SKM-1 treated with dmso at 0.1 percent for 144 hours (cell line): ENCODE measurements around the gene TNFRSF4.

Experiments used
- DNase-seq: peaks from one replicate; lab custom pipeline; 2025; ENCODE audit not compliant: unreplicated experiment; lab: John Stamatoyannopoulos, UW

The TNFRSF4 gene

DNA sequence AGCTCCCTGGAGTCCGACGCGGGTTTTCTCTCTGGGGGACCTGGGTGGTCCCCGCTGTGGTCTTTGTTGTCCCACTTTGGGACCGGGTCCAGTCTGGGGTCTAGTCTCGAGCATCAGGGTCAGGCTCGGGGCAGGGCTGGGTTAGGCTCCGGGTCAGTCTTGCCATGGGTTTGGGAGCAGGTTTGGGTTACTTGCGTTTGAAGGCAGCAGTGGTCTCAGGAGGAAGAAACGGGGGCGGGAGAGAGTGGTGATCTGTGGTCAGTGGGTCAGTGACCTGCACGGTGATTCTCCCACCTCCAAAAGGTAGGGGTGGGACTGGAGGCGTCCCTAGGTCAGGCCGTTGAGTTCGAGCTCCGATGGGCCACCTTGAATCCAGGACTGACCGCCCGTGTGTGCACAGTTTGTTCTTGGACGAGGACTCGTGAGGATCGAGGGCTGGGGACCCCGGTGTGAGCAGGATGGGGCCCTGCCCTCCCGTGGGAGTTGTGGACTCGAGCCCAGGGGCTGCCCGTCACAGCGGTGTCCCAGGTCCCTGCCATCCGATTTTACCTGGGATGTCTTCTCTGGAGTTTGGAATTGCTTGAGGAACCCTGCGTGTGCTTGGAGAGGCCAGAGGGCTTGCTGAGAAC, 20.3 kb upstream of the TNFRSF4 start:
- no peak for DNase-seq

DNA sequence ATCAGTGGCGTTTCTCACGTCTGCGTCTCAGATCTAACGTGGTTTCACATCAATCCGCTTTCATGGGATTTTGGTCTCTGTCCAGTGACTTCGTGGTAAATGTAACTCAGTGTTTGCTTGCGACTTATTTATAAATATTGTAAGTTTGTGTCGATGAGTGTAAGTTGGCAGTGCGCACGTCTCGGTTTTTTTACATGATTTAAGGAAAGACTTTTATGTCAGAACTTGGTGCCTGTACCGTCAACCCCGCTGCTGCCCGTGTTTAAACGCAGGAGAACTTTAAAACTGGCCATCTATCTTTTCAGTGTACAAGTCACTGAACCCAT, 19.6 kb upstream of the TNFRSF4 start:
- no peak for DNase-seq

DNA sequence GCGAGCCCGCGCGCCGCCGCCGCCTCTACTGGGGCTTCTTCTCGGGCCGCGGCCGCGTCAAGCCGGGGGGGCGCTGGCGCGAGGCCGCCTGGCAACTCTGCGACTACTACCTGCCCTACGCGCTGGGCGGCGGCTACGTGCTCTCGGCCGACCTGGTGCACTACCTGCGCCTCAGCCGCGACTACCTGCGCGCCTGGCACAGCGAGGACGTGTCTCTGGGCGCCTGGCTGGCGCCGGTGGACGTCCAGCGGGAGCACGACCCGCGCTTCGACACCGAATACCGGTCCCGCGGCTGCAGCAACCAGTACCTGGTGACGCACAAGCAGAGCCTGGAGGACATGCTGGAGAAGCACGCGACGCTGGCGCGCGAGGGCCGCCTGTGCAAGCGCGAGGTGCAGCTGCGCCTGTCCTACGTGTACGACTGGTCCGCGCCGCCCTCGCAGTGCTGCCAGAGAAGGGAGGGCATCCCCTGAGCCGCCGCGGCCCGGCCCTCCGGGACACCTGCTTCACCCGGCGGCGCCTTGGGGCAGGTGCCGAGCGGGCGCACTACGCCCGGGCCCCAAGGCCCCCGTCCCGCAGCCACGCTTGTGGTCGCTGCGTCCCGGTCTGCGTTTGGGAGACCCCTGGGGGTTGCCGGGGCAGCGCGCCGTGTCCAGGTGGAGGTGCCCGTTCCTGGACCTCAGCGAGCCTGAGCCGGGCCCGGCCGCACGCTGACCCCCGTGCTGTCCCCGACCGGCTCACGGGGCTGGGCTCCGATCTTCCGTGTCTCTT, 19.0 kb upstream of the TNFRSF4 start:
- DNase-seq: no peak

DNA sequence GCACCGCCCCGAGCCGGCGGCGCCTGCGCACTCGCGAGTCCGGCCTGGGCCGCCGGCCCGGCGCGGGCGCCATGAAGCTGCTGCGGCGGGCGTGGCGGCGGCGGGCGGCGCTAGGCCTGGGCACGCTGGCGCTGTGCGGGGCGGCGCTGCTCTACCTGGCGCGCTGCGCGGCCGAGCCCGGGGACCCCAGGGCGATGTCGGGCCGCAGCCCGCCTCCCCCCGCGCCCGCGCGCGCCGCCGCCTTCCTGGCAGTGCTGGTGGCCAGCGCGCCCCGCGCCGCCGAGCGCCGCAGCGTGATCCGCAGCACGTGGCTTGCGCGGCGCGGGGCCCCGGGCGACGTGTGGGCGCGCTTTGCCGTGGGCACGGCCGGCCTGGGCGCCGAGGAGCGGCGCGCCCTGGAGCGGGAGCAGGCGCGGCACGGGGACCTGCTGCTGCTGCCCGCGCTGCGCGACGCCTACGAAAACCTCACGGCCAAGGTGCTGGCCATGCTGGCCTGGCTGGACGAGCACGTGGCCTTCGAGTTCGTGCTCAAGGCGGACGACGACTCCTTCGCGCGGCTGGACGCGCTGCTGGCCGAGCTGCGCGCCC, 18.3 kb upstream of the TNFRSF4 start, which contains the start of gene B3GALT6:
Gene B3GALT6 (plus strand): TSS at position 30 of the 588 bp plus-strand sequence. CDS start 42 bp downstream, at position 72.
- DNase-seq: no peak

DNA sequence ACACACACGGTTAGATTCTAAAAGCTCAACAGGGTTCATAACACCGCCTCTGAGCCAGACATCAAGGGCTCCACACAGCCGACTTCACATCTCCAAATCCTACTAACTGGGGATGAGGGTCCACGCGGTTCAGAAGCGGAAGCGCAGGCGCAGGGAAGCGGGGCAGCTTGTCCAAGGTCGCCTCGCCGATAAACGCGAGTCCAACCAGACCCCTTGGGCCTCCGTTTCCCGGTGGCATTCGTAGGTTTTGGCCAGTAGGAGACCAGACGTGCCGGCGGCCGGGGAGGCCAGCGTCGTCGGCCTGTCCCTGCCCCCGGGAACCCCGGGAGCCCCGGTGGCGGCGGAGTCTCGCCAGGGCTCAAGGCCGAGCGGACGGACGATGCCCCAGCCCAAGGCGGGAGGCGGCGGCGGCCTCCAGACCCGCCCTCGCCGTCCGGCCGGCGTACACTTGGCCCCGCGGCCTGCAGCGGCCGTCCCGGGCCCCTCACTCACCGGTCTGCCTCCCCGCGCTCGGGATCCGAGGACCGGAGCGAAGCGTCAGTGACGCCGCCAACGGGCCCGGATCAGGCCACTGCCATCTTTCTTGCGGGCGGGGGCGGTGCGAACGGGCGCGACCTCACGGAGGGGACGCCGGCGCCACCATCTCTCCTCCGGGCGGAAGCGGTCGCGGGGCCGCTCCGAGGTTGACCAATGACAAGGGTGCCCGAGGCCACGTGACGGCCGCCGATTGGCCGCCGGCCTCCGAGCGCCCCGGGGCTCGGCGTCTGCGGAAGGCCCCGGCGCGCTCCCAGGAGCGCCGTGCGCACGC, 17.7 kb upstream of the TNFRSF4 start, which contains the start of gene SDF4:
Gene SDF4 (minus strand): TSS at position 602 of the 808 bp plus-strand sequence. CDS start 3,229 bp downstream, outside the sequence.
- DNase-seq: peak; percentile 91

DNA sequence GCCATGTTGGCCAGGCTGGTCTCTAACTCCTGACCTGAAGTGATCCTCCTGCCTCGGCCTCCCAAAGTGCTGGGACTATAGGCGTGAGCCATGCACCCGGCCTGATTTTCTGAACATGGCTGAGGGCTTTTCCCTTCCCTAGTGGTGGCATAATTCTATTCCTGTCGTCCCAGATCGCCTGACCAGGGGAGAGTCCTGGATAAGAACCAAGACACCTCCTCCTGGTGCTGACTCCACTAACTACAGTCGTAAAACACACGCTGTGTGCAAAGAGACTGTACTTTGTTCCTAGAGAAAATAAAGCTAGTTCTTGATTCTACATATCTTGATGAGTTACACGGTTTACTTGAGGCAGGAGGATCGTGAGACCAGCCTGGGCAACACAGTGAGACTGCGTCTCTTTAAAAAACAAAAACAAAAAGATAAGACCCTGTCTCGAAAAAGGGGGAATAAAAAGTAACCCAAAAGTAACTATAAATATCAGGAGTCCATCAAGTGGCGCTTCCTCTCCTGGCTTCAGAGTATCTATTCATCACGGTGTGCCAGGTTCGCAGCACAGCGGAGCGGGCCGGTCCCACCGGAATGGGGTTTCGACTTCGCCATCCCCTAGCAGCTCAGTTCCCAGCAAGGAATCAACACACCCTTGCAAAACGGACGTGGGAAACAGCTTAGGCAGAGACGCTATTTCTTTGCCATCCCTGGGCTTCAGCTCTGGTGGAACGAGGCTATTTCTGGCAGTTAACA, 16.9 kb upstream of the TNFRSF4 start:
- no peak for DNase-seq

DNA sequence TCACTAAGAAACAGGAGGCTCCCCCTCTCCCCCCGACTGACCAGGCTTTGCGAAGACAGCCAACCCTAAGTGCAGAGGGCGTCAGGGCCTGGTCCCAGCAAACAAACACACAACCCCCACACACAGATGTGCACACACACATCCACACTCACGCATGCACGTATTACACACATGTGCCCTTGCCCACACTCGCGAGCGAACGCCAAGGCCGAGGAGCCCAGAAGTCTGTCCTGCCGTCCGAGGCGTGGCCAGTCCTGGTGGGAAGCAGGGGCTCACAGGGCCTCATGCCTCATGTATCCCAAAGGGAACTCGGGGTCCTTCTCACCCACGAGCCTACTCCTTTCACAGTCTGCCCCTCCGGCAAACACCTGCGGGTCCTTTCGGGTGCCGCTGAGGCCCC, 15.8 kb upstream of the TNFRSF4 start:
- no peak for DNase-seq

DNA sequence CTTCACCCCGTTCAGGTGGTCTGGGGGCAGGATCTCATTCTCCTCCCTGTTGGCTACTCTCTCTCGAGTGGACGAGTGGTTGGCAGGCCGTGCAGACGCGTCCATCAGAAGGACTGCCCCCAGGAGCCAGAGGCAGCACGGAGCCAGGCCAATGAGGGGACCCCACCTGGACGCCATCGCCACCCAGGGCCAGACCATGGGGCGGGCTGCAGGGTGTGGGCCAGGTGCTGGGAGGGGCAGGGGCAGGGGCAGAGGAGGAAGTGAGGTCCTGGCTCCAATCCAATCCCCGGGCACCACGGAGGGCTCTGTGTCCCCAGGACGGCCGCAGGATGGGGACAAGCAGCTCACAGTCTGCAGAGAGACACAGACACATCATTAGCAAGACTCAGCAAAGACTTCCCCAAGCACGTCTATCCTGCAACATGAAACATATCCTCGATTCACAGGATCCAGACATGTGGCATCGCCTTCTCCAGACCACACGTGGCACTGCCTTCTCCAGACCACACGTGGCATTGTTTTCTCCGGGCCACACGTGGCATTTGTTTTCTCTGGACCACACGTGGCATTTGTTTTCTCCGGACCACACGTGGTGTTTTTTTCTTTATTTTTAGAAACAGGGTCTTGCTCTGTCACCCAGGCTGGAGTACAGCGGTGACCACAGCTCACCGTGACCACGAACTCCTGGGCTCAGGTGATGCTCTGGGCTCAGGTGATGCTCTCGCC, 14.8 kb upstream of the TNFRSF4 start:
- no peak for DNase-seq

DNA sequence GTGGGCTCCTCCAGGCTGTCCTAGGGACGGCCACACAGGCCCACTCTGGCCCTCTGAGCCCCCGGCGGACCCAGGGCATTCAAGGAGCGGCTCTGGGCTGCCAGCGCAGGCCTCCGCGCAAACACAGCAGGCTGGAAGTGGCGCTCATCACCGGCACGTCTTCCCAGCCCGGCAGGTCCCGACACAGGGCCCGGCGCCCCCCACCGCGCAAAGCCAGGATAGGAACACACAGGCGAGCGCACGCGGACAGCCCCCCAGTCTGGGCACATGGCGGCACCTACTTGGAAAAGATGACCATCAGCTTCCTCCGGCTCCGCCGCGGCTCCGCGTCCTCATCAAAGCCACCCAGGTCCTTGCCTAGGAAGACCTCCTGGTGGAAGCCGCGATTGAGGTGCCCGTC, 14.2 kb upstream of the TNFRSF4 start:
- no peak for DNase-seq

DNA sequence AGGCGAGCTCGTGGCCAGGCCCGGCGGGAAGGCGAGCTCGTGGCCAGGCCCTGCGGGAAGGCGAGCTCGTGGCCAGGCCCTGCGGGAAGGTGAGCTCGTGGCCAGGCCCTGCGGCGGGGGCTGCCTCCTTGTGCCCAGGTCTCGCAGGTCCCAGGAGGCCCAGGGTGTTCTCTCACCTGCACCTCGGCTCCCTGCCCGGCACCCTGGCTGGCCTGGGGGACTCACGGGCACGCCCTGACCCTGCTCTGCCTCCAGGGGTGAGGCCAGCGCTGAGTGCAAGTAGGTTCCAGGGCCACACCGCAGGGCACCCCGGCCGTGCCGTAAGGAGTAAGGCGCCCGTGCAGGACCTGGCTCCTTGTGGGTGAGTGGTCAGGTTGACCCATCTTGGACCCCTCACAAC, 13.4 kb upstream of the TNFRSF4 start:
- no peak for DNase-seq

DNA sequence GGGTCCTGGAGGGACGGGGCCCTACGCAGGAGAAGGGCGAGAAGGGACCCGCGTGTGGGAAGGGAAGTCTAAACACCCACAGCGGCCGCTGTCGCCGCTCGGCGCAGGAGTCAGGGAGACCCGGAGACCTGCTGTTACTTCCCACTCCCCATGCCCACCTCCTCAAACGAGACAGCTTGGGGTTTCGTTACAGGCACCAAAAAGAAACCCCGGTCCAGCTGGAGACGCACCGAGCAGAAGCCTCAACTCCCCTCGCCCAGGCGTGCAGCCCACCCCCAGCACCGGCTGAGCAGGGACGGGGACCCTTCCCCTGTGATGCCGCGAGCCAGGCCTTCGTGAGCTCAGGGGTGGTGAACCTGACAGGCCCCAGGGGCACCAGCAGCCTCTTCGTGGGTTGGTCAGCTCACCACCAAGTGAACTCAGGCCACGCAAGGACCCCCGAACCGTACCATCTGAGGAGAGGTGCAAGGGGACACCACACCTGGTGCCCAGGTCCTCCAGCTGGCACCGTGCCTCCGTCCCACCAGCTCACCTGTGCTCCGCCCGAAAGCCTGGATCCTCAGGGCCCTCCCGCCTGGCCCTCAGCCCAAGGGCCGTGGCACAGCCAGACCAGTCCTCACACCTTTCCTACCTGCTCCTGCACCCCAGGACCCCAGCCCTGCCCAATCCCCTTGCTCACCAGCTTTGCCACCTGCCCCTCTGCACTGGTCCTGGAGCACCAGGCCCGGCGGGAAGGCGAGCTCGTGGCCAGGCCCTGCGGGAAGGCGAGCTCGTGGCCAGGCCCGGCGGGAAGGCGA, 12.8 kb upstream of the TNFRSF4 start:
- no peak for DNase-seq

DNA sequence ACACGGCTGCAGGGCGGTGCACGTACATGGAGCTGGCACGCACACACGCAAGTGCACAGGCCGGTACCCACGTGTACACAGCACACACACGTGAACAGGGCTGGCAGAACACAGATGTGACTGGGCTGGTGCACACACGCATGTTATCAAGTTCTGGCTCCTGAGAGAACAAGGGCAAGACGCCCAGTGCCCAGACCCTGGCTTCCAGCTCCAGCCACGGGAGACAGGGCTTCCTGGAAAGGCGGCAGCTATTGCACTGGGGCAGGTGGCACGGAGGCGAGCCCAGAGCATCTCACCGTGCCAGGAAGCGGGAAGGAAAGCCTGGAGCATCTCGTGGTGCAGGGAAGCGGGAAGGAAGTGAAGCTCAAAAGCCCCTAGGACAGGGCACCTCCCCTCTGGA, 12.0 kb upstream of the TNFRSF4 start:
- no peak for DNase-seq

DNA sequence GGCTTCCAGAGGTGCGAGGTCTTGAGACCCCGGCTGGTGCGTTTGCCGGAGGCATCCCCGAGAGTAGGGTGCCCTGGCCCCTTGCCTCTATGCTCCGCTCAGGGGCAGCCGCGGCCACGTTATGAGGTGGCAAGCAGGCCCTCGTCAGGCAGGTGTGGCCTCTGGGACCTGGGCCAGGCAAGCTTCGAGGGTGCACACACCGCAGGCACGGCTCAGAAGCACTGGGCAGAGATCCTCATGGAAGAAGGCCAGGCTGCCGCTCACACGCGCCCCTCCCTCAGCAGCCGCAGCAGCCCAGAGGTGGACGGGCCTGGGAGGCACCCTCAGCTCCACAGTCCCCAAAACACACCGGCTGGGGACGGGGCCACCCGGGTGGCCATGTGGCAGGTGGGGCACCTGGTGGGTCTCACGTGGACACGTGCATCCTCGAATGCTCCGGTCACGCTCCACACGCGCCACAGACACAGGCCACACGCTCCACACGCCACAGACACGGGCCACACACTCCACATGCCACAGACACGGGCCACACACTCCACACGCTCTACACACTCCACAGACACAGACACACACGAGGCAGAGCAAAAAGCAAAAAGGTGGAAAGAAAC, 11.4 kb upstream of the TNFRSF4 start:
- DNase-seq: no peak

DNA sequence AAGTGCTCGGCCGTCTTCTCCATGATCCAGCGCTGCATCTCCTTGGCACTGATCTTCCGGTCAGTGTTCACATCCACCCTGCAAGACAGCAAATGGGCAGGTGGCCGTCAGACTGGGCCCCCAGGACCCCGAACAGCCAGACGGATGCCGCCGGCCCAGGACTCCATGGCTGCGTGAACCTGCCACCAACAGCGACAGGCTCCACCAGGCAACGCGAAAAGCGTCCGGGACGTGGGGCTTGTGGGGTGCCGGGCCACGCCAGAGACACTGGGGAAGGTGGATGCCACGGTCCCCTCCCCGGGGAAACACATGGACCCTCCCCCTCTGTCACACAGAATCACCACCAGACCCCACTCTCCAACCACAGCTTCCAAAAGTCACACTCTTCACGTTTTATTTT, 9.9 kb upstream of the TNFRSF4 start:
- DNase-seq: no peak

DNA sequence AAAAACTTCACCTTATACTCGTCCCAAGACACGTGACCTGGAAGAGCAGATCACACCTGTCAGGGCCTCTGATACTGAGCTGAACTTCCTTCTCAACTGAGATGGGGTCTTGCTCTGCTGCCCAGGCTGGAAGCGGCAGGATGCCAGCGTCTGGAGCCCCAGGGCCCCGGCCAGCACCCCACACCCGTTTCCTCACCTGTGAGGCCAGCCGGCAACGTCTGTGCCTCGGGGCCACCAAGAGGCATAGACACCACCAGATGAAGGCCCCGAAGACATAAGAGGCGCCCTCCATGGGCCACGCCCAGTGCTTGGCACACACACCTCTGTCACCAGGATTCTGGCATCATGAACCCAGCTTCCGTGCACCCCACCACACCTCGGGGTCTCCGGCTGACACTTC, 9.4 kb upstream of the TNFRSF4 start:
- DNase-seq: no peak

DNA sequence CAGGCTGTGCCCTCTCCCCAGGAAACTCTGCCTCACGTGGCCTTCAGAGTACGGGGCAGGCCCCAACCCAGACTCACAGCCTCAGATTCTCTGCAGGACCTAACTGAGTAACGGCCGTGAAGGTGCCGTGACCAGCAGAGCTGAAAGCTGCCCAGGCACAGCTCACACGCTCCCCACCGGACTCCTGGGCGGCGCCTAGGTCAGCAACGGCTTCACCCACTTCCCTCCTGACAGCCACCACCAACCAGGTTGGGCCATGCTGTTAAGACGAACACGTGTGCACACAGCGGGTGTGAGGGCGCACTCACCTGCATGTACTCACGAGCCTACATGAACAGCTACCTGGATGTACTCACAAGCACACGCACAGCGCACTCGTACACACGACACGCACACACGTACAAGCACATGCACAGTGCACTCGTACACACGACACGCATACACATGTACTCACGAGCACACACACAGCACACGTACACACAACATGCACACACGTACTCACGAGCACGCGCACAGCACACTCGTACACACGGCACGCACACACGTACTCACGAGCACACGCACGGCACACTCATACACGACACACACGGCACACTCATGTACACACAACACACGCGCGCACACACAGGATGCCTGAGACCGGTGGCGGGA, 8.7 kb upstream of the TNFRSF4 start:
- DNase-seq: no peak

DNA sequence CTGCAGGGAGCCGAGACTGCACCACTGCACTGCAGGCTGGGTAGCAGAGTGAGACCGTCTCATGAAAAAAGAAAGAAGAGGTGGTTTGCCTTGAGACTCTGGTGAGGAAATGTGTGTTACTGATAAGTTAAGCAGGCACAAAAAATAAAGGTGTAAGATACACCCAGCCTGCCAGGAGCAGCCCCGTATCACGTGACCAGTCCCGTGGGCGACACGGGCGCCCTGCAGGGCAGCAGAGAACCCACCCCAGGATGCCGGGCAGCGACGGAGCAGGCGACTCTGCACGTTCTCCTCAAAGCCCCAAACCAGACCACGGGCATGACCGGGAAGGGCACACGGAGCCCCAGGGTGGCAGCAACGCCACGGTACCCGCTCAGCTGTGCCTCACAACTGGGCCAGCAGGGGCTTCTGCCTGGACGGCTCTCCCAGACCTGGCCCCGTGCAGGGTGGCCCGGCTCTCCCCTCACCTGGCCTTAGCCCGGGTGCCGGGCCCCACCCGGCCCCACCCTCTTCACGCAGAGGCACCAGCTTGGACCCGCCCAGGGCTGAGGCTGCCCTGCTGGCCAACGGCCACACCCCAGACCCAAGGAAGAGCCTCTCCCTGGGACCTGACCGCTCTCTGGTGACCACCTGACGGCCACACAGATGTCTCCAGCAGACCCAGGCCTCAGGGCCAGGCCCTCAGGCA, 8.1 kb upstream of the TNFRSF4 start:
- DNase-seq: no peak

DNA sequence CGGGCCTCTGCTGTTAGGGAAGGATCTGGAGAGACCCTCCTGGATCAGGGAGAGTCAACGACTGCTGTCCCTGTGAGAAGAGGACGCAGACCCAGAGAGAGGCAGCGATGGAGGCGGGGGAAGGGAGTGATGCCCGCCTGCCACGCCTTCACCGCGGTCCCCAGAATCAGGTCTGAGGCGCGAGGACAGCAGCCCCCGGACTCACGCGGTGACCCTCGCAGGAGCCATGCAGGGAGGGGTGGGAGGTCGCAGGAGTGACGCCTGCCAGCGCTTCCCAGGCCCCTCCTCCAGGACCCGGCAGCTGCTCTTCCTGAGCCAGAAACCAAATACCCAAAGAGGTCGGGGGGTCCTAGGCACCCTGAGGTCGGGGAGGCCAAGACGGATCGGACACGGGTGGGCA, 6.2 kb upstream of the TNFRSF4 start:
- DNase-seq: no peak
